Measurements from ENCODE around the gene SLC47A2.
A peak's percentile ranks its signal among the peaks of the same experiment; 100 is the strongest.

The SLC47A2 gene

DNA sequence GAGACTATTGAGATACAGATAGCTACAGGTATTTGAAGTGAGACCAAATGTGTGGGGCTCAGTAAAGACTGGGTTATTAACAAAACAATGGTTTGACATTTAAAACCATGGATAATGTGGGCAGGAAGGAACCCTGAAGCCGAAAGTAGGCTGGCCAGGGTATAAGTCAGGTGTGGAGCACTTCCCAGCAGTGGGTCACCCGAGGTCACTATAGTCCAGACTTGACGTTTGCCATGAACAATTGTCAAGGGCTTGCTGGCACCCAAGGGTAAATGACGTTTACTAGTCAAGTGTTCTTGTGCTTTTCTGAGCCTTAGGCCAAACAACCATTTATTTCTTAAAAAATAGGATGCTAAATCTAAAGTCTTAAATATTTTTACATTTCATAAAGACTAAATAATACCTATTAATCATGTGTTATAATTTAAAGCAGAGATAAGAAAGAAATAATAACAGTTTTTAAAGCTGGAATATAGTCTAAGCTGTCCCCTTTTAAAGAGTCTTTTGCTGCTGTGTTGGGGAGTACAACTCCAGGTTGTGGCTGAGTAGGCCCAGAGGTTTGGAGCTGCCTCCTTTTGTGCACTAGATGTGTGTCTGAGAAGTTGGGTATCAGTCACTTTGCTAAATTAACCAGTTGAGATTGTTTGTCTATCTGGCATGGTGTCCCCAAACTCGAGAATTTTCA, 52.1 kb downstream of the SLC47A2 start:
- no peak for DNase-seq

DNA sequence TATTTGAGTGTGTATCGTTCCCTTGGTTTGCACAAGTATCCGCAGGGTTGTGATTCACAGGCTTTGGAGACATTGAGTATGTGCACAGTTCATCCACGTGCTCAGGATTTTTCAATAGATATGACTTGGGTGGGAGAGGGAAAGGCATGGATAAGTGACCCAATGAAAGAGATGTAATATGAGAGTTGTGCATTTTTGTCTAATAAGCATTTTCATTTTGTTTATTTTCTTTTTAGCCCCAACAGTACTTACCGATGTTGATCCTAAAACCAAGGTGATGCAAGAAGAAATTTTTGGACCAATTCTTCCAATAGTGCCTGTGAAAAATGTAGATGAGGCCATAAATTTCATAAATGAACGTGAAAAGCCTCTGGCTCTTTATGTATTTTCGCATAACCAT, 53.3 kb downstream of the SLC47A2 start:
- DNase-seq = no peak

DNA sequence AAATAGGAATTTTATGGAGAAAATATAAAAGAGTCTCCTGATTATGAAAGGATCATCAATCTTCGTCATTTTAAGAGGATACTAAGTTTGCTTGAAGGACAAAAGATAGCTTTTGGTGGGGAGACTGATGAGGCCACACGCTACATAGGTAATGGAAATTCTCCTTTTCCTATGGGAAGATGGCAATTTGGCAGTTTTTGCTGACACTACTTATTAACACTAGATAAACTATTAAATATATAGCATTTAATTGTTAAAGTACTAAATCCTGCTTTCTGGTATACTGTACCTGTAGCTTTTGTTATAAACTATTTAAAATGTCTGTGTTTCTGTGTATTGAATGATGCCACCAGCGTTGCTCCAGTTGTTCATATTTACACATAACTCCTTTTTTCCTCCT, 55.3 kb downstream of the SLC47A2 start:
- no peak for DNase-seq

DNA sequence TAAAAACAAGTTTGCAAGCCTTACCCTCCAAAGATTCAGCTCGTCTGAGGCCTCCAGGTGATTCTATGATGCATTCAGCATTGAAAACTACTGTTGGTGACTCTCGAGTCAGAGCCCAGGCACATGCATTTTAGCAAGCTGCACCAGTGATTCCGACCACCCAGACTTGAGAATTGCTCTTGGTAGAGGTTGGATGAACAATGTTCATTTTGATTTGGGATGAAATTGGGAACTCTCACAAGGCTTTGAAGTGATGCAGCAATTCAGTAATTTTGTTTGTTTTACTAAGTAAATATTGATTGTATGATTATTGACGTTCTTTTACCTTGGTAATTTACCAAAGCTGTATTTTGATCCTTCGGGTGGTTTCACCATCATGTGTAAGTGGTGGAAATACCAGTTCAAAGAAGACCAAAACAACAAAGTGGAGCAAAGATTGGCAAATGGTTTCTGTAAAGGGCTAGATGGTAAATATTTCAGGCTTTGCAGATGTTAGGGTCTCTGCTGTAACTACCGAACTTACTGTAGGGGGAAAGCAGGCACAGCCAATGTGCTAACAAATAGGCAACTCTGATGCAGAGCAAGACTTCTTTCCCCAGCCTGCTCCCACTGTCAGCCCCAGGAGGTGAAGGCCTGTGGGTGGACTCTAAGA, 56.0 kb downstream of the SLC47A2 start:
- no peak for DNase-seq

DNA sequence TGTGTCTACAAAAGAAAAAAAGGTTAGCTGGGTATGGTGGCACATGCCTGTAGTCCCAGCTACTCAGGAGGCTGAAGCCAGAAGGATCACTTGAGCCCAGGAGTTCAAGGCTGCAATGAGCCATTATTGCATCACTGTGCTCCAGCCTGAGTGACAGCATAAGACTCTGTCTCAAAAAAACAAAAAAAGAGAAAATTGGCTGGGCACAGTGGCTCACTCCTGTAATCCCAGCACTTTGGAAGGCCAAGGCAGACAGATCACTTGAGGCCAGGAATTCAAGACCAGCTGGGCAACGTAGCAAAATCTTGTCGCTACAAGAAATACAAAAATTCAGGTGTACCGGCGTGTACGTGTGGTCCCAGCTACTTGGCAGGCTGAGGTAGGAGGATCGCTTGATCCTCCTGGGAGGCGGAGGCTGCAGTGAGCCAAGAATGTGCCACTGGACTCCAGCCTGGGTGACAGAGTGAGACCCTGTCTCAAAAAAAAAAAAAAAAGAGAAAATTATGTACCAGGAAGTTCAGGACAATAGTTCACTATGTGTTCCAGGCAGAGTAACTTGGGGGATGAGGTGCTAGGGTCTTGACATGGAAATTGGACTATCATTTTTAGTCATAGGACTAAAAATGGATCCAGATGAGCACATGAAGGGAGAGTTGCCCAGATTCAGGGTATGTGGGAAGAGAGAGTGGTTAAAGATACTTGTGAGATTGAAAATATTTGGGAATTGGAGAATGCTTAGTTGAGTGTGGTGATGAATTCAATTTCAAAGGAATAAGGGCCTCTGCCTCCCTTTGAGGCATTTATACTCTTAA, 56.8 kb downstream of the SLC47A2 start:
- DNase-seq = no peak

DNA sequence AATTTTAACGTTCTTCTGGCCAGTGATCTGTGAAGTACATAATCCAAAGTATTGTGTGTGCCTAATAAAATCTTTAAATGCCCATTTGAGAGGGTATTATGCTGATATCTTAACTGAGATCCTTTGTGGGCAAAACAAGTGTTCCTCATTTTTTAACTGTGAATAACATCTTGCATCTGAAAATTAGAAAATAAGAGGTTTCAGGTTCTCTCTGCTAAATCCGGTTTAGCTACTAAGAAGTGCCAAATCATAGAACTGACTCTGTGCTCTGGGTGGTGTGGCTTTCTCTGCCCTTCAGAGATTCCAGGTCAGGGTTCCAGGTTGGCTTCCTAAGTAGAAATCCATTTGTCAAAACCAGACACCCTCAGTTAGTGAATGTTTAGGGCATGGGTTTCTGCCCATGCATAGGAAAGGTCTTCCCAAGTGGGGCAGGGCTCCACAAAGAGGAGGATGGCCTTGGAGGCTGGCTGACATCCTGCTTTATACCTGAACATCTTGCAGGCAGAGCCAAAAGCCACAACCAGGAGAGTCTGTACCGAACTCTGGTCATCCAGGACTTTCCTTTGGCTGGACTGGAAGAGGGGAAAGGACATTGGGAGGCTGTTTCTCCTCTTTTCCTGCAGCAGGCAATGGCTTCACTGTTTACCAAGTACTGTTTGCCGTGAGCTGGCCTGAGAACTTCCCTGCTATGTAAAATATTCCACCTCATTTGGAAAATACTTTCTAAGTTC, 59.4 kb downstream of the SLC47A2 start:
- DNase-seq = no peak

DNA sequence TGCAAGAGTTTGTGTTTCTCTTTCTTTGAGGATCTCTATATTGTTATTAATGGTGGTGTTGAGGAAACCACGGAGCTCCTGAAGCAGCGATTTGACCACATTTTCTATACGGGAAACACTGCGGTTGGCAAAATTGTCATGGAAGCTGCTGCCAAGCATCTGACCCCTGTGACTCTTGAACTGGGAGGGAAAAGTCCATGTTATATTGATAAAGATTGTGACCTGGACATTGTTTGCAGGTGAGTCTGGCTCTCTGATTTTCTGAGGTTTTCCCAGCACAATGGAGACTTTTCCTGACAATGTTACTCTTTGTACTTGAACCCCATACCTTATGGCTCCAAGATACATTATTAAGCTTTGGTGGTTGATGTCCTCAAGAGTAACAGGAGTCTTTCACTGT, 60.0 kb downstream of the SLC47A2 start:
- no peak for DNase-seq

DNA sequence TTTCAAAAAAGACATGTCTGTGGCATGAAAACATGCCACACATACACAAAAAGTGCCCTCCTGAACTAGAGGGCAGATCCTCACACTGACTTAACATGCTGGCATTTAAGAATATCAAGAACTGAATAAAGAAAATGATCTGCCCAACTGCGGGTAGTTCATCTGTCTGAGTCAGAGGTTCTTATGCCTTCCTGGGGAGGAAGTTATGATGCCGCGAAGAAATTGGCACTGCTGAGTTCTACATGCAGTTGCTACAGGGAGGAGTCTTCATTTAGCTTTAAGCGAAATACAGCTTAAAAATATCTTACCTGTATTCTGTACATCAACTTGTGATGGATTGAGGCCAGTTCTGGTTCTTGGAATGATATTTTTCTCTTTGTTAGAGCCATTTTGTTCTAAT, 61.5 kb downstream of the SLC47A2 start:
- DNase-seq = no peak

DNA sequence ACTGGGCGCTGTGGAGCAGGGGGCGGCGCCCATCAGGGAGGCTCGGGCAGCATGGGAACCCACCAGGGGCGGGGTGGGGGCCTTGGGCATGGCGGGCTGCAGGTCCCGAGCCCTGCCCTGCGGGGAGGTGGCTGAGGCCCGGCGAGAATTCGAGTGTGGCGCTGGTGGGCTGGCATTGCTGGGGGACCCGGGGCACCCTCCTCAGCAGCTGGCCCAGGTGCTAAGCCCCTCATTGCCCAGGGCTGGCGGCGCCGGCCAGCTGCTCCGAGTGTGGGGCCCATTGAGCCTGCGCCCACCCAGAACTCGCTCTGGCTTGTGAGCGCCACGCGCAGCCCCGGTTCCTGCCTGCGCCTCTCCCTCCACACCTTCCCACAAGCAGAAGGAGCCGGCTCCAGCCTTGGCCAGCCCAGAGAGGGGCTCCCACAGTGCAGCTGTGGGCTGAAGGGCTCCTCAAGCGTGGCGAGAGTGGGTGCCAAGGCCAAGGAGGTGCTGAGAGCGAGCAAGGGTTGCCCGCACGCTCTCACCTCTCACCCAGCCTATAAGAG, 62.0 kb downstream of the SLC47A2 start:
- DNase-seq = no peak

DNA sequence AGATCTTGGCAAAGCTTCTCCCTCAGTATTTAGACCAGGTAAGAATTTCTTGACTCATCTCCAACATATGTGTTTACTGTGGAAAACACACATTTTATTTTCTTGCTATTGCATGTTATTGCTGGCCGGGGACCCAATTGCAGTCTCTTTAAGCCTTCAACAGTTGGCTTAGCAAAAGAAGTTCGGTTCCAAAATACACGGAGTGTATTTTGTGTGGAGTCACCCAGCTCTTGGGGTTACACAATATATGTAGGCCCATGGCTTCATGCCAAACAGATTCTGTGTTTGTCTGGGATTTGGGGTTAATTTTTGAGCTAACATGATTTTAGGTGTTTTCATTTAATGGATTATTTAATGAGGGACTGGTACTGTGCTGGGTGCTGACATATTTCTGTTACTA, 63.8 kb downstream of the SLC47A2 start:
- no peak for DNase-seq

DNA sequence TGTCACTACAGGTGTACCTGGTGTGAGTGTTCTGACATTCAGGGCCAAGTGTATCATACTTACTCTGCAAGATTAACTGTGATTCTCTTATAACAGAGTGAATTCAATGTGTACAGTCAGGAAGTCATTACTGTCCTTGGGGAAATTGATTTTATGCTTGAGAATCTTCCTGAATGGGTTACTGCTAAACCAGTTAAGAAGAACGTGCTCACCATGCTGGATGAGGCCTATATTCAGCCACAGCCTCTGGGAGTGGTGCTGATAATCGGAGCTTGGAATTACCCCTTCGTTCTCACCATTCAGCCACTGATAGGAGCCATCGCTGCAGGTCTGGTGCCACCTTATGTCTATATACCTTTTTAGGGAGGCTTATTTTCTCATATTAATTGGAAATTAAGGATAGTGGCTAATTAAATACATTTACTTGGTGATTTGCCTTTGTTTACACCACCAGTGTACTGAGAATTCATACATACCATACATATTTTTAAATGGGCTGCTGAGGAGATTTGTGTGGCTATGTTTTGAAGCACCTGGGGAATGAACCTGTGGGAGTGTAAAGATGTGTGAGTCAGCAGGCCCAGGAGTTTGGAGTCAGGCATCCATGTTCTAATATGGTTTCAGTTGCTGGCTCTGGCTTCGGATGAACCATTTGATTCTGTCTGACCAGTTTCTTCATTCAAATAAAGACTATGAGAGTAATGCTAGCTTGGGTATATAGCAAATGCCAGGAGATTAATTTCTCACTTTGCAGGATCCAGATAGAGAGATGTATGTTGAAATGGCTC, 64.7 kb downstream of the SLC47A2 start:
- DNase-seq = no peak

DNA sequence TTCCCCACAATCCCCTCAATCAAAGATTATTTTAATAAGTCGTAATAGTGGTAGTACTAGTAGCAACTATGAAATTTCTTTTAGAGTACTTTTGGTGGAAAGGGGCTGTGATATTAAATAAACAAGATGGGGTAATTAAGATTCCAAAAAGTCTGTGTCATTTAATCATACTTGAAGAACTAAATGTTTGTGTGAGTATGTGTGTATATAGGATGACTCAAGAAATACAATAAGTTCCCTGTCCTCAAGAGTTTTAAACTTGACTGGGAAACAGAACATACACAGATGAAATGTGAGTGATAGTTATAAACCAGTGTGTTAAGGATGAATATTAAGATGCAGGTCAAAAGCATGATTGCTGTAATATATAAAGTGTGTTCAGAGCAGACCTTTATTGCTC, 65.6 kb downstream of the SLC47A2 start:
- DNase-seq = no peak

DNA sequence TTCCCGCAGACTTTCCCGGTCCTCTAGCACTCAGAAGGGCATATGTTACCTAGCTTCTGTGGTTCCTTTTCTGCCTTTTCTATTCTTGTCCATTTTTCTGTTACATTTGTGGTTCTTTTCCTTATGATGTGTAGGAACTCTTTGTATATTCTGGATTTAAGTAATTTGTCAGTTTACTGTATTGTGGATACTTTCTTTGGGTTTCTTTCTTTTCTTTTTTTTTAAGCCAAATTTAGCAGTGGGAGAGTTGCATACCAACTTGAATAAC, 67.2 kb downstream of the SLC47A2 start:
- DNase-seq = no peak

DNA sequence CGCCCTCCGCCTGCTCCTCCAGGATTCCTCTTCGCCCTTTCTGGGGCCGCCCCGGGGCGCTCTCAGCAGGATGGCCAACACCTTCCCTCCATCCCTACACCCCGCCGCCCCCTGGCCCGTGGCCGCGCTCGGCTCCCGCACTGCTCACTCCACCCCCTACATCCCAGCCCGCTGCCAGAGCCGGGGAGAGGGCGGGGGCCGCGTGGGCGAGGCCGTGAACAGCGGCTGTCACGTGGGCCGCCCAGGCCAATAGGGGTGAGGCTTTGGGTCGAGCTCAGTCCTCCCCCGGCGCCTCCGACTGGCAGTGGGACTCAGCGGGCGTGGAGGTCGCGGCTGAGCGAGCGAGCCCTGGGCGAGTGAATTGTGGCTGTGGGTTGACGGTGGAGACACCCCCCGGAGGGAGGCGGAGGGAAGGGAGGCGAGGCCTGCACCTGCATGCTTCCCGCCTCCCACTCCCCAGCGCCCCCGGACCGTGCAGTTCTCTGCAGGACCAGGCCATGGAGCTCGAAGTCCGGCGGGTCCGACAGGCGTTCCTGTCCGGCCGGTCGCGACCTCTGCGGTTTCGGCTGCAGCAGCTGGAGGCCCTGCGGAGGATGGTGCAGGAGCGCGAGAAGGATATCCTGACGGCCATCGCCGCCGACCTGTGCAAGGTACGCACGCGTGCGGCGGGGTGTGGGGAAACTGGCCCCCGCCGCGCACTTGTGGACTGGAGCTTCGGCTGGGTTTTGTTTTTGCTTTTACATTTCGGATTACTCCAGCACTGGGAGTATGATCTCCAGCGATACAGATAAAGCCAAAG, 67.7 kb downstream of the SLC47A2 start, which contains the start of gene ALDH3A2:
Gene ALDH3A2 (plus strand): TSS at position 277 of the 799 bp plus-strand sequence. CDS start 221 bp downstream, at position 498.
- DNase-seq = peak; percentile 95

DNA sequence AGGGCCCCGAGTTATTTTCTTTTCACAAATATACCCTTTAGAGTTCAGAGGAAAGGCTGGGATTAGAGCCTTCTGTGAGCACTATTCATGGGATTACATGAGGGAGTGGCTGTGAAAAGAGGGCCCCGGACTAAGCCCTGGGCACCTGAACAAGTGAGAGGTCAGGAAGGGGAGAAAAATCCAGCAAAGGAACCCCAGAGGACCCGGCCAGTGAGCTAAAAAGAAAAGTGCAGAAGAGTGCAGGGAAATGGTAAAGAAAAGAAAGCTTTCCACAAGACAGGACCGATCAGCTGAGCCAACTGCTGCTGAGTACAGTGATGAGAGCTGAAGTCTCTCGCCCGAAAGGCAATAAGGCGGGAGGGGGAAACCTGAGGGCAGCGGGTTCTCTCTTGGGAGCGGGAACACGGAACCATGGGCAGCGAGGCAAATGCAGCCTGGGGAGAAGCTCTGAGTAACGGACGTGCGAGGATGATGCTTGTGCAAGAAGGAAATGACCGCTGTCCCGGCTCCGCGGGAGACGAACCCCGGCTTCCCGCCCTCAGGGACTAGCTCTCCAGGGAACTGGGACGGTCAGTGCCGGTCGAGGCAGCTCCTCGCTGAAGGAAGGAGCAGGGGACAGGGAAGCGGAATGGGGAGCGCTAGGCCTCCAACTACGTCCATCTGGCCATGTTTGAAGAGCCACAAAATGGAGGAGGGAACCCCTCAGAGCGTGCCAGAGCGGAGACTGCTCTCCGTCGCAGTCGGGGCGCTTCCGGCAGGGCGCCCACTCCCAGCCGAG, 68.5 kb downstream of the SLC47A2 start:
- DNase-seq = peak; percentile 41

DNA sequence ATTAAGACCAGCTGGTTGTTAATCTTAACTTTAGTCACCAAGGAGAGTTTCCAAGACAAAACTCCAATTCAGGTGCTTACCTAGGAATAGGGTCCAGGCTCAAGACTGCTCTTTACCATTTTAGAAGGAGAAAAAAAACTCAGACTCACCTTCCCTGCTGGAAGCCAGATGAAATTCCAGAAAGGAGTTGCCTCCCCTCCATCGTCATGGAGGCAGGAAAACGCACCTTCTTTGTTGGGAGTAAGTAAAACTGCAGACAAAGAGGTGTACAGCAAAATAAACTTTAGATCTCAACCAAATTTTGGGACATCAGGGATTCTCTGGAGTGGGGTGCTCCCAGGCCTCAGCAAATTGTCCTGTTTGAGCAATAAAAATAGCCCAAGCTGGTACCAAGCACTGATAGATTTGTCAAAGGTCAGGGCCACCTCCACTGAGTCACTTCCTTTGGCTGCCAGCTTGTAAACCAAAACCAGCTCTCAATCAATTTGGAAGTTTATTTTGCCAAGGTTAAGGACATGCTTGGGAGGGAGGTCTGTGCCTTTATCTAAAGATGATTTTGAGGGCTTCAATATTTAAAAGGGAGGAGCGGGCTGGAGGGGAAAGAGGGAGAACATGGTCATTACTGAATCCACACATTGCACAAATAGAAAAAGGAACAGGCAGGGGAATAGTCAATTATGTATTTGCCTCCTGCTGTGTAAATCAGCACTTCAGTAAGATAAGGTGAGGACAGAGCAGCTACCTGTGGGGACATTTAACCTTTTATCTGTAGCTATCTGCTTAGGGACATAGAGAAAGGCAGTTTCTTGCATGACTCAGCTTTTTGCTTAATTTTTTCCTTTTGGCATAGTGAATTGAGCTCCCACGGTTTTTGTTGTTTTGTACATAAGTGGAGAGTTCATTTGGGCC, 69.3 kb downstream of the SLC47A2 start:
- DNase-seq = peak; percentile 15

DNA sequence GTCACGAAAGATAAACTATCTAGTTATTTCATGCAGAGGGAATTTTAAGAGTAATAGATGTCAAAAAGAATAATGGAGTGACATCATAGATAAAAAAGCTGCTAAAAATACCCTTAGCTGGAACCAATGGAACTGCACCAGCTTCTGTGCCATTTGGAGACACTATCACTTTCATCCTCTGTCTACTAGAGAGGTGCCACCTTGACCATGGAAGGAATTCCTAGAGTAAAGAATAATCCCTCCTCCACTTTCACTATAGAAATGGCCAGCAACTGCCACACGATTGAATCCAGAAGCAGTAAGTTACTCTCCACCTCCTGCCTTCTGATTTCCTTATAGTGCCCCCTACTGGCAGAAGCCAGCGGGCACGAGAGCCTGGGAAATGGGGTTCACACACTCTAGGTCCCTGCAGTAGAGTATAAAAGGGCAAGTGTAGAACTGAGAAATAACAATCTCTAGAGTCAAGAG, 70.6 kb downstream of the SLC47A2 start:
- peak; percentile 67 for DNase-seq

DNA sequence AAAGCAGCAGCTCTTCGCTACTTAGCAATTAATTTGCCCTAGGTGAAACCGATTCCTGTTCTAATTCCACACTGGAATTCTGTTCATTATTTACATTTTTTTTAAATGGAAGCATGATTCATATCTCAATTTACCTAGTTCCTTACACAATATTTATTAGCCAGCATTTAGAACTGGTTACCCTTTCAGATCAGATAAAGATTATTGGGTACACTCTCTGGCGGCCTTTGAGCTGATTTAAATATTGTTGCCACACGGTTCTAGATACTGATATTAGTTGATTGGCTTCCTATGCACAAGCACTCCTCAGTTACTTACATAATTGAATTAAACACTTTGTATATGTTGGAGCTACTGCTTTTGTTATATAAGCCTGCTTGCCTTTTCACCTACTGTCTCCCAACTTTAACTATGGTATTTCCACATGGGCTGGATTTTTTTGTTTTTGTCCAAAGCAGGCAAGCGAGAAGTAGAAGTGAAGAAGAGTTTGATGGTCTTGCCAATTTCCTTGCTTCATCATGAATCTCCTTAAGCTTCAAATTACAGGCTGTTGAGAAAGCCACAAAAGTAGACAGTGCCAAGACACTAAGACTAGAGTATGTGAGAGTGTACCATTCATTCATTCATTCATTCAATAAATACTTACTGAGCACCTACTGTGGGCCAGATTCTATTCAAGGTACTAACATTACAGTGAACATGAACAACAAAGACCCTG, 71.7 kb downstream of the SLC47A2 start:
- no peak for DNase-seq

All from activated CD4-positive, alpha-beta T cell treated with anti-CD3 and anti-CD28 coated beads, Interleukin-2, amount 50 U/mL, for 16 hours (primary cell).